Renal pelvis (tissue), 4 donors: ENCODE data around the gene S100A13. TPM values are rescaled to one million over a fixed set of nuclear protein-coding genes. Genes with fewer than 3 reads are reported as not detected.
A peak's percentile ranks its signal among the peaks of the same experiment; 100 is the strongest.
"Not testable (repeated sequence)": the region's sequence is repeated elsewhere in the genome, so short reads cannot be mapped to it uniquely, and the experiment has no call there.

Experiments
- DNase-seq: peaks from one replicate; pipeline ENCODE4 v3.0.0-alpha.2; 2013
- polyA plus RNA-seq, 3 donors: library from polyadenylated mRNA; unstranded; fragments of 120-200 nt; gene quantifications; one replicate each; pipeline ENCODE4 v1.2.1, GENCODE V29; 2013; ENCODE audit not compliant: insufficient read length in 3 of 3

The S100A13 gene
- polyA plus RNA-seq, 3 donors, result 164 to 188 (median 168) TPM

DNA sequence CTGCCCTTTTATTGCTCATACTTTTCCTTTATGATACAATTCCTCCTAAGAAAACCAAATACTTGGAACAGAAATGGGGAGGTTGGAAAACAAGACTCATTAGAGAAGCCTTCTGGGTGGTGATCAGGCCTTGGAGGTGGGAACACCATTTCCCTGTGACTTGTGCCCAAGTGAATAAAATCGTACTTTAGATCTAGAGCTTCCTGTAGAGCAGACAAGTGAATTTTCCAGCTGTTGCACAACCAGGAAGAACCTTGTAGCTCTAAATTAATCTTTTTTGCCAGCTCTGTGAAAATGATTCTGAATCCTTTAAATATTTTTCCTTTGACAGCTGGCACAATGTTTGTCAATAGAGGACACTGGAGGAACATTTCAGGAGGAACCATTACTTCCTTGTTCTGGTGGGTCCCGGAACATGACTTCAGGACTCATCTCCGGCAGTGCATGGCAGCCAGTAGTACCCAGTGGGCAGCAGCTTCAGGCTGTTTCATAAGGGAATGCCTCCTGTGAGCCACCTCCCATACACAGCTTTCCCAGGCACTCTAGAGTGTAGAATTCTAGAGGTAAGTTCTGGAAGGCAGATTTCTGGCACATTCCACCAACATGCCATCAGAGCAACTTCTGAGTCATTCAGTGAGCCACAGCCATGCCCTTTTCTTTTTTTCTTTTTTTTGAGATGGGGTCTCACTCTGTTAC lies 25.6 kb upstream of the S100A13 start:
- DNase-seq, result no peak

DNA sequence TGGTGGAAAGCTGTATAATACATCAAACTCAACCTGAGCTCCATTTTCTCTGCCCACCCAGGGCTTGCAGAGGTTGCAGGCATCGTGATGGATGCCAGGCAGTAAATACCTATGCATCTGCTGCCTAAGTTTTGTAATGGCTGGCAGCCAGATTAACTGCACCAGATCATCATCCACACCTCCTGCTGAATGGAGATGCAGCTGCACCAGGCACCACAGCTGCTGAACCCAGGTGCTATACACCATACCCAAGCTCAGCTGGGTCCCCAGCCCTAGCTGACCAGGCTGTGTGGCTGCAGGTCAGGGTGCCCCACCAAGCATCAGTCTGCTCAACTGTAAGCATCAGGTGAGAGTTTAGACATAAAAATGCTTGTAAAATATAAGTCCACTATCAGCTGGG lies 24.5 kb upstream of the S100A13 start:
- no peak for DNase-seq

DNA sequence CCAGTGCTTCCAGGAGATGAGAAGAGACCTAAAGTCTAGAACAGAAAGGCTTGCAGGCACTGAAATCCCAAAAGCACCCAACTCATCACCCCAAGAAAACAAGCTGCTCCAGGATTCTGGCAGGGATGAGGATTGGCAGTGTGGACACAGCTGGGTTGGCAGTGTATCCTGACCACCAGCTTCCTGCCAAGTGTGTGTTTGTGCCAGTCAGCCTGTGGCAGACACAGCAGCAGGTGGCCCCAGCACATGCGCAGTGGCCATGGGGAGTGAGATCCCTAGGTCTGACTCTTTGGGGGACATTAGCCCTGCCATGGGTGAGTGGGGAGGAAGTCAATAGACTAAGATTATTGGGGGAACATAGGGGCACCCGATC lies 22.5 kb upstream of the S100A13 start:
- DNase-seq, result no peak

DNA sequence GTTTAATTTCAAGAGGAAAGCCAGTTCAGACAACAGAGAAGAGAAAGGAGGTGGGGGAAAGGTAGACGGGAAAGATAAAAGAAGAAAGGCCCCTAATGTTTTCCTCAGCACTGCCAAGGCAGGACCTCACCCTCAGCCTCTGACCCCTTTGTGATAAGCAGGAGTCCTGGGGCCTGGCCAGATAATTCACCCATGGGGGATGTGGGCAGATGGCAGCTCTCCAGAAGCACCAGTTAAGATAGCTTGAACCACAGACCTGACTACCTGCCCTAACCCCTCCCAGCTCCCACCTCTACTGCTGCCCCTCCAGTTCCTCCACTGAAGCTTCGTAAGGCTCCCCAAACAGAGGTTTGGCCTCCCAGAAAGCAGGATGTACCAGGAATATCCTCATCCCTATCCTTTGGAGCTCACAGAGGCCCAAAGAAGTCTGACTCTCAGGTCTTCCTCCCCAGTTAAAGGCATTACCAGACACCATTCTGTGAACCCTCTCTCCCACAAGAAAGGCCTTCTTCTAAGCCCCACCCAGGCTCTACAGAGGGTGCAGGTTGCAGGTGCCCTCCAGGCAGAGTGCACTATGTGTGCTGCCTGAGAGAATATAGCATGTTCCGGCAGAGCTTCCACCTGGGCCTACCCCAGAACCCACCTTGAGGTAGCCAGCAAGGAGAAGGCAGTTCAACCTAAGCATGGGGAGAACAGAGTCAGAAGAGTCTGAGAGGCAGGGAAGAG lies 22.0 kb upstream of the S100A13 start:
- no peak for DNase-seq

DNA sequence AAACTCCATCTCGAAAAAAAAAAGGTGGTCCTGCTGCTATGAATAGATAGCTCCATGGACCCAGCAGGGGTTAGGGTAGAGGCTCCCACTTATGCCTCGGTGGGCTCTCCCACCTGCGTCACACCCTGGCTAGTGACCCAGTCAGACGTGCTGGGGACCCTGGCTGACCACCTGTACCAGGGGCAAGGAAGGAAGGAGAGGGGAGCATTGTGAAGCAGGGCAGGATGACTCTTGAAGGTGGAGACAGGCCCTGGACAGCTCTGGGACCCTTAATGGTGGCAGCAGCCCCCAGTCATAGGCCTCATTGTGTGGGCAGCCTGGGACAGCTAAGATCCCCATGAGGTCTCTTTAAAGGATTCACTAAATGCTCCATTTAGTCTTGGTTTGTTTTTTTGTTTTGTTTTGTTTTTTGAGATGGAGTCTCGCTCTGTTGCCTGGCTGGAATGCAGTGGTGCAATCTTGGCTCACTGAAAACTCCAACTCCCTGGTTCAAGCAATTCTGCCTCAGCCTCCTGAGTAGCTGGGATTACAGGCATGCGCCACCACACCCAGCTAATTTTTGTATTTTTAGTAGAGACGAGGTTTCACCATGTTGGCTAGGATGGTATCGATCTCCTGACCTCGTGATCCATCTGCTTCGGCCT lies 20.8 kb upstream of the S100A13 start:
- DNase-seq, result no peak

DNA sequence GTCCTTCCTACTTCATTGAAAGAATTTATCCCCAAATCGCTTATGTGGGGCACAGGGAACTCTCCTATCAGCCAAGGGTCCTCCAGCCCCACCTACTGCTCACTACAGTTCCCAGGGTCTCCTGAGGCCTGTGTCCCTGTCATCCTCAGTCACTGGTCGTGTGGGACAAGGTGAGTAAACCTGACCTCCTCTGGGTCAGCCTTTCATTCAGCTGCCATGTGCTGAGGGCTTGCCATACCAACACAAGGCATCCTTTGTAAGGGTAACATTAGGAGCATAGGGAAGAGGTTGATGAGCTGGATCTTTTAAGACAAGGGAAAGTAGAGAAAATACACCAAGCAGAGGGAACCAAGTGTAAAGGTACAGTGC lies 20.0 kb upstream of the S100A13 start:
- no peak for DNase-seq

DNA sequence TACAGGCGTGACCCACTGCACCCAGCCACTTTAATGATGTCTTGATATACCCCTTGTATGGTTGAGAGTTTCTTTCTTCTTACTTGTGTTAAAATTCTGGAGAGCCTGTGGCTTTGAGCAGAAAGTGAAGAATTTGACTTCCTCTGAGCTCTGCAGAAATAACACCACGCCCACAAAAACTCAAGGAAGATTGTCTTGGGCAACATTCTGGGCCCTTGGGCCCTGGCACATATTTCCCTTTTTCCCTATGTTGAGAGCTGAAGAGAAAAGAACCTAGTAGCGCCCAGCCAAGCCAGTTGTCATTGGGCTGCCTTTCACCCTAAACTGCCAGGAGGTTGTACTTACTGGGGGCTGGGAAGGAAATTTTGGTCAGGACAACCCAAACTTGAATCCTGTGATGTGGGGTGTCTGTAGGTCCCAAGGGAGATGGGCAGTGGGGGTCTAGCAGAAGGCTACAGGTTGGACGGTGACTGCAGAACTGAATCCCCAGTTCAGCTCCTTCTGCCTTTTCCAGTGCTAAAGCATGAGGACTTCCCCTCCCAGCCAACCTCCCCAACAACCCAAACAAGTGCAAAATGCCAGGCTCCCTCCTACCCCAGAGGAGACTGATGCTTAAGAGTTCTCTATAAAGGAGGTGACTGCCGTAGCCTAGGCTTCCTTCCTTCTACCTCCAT lies 19.5 kb upstream of the S100A13 start:
- no peak for DNase-seq

DNA sequence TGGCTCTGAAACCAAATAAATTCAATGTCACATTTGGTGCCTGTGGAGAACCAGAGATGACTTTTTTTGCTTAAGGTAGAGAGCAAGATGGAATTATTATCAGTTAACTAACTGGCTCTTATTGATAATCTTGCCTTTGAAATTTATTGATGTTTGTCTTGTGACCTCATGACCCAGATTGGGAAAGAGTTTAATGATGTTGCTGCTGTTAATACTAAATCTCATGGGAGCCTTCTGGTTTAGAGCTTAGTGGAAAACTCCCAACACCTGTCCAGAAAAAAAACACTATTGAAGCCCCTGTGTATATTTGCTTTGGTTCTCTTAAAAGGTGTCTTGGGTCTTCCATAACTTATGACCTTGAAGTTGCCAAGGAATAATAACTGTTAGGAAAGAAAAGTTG lies 16.5 kb upstream of the S100A13 start:
- DNase-seq, result no peak

DNA sequence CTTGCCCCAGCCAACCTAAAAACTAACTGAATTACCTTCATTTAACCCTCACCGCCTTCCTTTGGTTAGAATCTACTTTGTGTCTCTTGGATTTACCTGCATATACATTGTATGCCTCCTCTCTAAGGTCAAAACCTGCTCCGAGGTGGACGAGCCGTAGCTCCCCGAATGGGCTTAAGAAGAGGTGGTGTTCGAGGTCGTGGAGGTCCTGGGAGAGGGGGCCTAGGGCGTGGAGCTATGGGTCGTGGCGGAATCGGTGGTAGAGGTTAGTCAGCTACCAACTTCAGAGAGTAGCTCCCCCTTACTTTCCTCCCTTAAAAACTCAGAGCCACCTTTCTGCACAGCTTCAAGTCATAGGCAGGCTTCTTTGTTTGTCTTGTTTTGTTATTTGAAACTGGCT lies 15.8 kb upstream of the S100A13 start:
- DNase-seq, result no peak

DNA sequence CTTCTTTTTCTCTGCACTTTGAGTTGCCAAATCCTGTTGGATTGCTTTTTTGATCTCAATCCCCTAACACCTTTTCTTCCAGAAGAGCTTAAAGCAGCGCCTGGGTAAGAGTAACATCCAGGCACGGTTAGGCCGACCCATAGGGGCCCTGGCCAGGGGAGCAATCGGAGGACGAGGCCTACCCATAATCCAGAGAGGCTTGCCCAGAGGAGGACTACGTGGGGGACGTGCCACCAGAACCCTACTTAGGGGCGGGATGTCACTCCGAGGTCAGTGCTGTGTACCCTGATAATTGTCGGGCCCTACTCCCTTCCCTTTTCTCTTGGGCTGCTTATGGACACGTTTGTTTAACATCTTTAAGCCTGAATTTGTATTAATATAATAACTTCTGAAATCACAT lies 14.9 kb upstream of the S100A13 start:
- no peak for DNase-seq

DNA sequence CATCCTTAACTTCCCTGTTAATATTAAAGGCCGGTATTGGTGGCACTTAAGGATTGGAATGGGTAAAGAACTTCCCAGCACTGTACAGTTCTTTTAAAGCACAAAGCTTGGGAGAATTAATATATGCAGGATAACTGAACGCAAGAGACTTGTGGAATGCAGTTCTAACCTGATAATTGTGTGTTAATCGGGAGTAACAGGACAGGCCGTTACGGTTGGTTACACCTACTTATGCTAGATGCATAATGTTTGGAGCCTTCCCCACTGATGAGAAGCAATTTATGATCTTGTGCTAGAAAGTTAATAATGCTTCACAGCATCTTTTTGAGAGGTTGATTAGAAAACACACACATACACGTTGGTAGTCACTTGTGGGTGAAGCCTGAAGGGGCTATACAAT lies 13.6 kb upstream of the S100A13 start:
- DNase-seq, result no peak

DNA sequence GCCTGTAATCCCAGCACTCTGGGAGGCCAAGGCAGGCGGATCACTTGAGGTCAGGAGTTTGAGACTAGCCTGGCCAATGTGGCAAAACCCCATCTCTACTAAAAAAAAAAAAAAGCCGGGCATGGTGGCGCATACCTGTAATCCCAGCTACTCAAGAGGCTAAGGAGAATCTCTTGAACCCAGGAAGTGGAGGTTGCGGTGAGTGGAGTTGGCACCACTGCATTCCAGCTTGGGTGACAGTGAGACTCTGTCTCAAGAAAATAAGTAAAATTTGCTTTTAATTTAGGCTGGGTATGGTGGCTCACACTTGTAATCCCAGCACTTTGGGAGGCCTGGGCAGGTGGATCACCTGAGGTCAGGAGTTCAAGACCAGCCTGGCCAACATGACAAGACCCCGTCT lies 12.9 kb upstream of the S100A13 start:
- DNase-seq, result not testable (repeated sequence)

DNA sequence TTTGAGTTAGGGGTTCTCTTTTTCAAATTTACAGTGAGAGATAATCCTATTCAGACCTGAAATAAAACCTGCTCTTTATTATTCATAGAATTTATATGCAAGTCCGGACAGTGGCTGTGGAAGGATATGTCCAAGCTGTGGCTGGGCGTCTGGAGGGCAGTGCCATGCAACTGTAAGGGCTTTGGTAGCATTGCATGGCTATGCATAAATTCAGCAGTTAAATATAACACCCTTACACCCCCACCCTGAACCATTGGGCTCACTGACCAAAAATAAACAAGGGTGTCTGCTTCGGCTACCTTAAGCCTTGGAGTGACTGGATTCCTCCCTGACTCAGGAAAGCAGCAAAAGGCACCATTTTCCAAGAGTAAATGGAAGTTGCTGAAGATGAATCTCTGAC lies 12.0 kb upstream of the S100A13 start:
- DNase-seq, result no peak

DNA sequence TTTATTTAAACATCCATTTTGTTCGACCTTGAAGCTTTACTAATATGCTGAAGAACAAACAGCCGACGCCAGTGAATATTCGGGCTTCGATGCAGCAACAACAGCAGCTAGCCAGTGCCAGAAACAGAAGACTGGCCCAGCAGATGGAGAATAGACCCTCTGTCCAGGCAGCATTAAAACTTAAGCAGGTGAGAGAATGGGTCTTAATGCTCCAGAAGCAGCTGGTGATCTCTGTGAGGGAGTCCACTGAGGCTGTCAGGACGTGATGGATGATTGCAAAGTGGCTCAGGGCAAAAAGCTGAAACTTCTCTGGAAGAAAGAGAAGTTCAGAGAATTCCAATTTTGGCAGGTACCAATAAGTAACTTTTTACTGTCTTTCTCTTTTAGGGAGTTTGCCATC lies 11.0 kb upstream of the S100A13 start:
- no peak for DNase-seq

DNA sequence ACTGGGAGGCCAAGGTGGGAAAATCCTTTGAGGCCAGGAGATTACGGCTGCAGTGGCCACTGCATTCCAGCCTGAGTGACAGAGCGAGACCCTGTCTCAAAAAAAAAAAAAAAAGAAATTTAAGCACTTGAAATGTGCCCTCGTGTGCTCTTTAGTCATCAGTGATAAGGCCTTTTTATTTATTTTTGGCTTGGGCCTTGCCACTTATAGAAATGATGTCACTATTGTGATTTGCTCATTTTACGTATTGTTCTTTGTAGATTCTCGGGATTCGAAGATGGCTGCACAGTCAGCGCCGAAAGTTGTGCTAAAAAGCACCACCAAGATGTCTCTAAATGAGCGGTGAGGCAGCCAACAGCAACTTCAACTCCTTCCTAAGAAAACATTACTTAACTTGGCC lies 9.0 kb upstream of the S100A13 start:
- DNase-seq, result no peak

DNA sequence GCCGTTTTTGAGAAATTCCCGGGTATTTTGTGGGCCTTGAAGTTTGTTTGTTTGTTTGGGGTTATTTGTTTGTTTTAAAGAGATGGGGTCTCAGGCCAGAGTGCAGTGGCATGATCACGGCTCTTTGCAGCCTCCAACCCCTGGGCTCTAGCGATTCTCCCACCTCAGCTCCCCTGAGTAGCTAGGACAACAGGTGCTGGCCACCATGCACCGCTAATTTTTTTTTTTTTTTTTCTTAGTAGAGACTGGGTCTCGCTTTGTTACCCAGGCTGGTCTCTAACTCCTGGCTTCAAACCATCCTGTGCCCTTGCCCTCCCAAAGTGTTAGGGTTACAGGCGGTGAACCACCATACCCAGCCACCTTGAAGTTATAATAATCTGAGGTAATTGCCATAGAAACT lies 8.6 kb upstream of the S100A13 start:
- DNase-seq, result no peak

DNA sequence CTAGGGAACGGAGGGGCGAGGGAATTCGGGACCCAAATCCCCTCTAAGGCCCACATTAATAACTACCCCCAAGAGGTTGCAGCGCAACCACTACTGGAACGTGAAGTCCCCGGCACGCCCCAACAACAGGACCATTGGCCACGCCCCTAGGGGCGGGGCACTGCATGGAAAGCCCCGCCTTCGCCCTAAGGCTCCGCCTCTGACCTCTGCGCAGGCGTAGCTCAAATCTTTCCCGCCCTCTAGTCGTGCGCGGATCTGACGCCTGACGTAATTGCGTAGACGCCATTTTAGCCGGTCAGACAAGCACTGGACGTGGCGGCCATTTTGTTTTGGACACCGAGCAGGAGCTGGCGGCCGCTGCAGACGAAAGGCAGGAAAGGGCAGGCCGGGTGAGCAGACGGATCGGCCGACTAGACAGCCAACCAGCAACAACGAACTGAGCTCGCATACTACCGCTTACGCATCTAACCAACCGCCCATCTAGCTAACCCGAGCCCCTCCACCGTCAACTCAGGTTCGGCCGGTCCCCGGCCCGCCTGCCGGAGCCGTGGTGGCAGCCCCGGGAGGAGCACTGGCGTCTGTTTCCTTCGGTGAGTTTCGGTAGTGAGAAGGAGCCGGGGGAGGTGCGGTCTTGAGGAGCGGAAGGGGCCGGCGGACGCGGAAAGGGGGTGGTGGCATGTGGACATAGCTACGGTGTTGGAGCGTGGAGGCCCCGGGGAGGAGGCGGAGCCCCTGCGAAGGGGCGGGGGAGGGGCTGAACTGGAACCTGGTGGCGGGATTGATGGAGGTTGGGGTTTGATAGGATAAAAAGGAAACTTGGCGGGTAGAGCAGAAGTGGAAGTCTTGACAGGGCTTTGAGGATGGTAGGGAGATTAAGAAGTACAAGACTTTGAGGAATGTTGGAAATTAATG lies 6.7 kb upstream of the S100A13 start, which contains the start of gene CHTOP:
Gene CHTOP, plus strand, starts transcription at position 313 of the 912 bp plus-strand sequence. CDS start 2,523 bp downstream, outside the sequence.
- DNase-seq, result peak; percentile 98

DNA sequence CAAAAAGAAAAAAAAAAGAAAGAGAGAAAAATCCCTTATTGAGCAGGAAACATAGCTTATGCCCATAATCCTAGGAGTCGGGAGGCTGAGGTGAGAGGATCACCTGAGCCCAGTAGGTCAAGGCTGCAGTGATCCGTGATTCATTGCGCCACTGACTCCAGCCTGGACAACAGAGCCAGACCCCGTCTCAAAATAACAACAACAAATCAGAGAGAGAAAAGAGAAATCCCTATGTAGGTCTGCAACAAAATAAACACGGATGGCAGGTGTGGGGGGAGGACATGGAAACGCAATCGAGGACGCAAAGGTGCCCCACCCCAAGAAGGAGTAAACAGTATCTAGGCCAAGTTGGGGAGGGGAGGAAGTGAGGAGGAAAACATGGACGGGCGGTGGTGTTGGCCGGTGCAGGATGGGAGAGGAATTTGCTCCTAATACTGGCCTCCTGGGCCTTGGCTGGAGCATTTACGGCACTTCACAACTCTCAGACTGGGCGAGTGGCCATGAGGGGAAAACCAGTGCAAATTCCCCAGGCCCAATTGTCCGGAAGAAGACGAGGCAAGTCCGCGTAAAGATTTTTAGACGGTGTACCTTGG lies 6.0 kb upstream of the S100A13 start:
- DNase-seq, result no peak

DNA sequence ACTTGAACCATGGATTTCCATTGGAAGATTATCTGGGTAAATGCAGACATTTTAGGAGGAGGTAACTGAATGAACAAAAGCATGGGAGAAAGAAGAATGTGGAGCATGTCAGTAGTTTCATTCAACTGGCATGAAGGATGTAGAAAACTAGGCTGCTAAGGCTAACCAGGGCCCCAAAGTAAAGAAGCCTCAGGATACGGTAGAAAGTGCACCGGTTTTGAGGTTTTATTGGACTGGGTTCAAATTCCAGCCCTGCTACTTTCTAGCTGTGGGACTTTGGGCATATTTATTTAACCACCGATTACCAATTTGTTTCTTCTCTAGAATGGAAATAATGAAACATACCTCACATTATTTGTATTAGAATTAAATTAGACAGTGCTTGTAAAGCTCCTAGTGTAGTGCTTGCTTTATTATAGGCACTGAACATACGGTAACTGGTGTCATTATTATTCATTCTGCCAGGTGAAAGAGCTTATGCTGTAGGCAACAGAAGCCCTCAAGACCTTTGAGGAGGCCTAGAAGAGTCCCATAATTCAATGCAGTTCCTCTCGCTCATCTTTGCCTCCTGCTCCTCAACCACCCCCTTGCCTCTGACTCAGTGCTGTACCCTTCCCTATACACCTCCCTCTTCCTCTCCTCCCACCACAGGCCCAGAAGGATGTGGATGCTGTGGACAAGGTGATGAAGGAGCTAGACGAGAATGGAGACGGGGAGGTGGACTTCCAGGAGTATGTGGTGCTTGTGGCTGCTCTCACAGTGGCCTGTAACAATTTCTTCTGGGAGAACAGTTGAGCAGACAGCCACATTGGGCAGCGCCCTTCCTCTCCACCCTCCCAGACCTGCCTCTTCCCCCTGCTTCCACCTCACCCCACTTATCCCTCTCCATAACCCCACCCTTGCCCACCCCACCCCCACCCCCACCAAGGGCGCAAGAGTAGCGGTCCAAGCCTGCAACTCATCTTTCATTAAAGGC lies 4.0 kb upstream of the S100A13 start:
- no peak for DNase-seq

DNA sequence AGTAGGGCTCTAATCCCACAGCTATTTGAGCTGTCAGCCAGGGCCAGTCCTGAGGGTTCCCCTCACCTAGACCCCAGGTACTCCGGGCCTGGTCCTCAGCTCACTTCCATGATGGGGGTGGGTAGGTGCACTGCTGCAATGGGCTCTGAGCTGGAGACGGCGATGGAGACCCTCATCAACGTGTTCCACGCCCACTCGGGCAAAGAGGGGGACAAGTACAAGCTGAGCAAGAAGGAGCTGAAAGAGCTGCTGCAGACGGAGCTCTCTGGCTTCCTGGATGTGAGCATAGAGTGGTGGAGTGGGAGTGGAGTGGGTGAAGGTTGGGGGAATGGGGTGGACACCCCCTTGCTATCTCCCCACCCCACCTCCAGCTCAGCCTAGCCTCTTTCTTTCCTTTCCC lies 3.1 kb upstream of the S100A13 start:
- DNase-seq, result no peak
